ENCODE data around the gene SOWAHA. TPM values are rescaled to one million over a fixed set of nuclear protein-coding genes. Genes with fewer than 3 reads are reported as not detected.
A peak's percentile ranks its signal among the peaks of the same experiment; 100 is the strongest.

Gene SOWAHA
- total RNA-seq, 1 experiment from 2014 or later = 0.20 TPM

DNA sequence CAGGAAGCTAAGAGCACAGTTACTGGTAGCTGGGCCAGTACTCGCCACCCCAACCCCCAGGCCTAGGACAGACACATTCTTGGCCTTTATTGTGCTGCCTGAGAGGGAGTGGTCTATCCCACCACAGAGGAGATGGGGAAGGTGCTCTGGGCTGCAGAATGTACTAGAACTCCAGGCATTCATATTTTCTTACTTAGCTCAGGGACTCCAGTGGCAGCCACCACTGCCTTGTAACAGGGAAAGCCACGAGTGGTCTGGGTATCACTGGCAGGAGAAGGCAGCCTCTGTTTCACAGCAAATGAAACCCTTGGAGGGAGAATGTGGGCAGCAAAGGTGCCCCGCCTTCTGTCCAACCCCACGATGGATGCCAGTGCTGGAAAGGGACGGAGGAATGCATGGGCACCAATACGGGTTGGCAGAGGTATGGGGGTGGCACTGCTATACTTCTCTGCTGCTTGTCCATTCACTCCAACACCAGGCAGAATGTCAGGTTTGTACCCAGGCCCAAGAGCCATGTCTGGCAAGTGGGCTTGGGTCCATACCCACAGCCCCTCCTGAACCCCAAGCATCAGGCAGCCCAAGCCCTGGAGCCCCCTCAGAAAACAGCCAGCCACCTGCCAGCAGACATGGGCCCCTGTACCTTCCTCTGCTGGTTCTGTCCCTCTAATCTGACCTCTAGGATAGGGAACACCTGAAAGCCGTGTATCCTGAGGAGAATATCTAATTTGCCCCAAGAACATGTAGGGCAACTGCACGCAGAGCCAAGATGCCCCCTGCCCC, 40.6 kb upstream of the SOWAHA start:
- Histone ChIP-seq H4K91ac (ENCODE audit: insufficient read length, low read depth, low read length) (no peak overlapping the region), H4K8ac (replicated peaks; ENCODE audit: insufficient read length, low read depth, low read length) (no peak overlapping the region), H2BK120ac (ENCODE audit: low read depth, low read length, poor library complexity, severe bottlenecking) (no peak overlapping the region), H3K9ac (ENCODE audit: extremely low read depth, insufficient read length, low read length) (no peak overlapping the region), H3K79me2 (ENCODE audit: insufficient read depth, low read length) (peaks cover 2% of the 10 kb centered on the region; the same call in 1 of the 2 replicates), H3K23me2 (ENCODE audit: insufficient read length, low read depth, low read length, poor library complexity, severe bottlenecking) (peaks cover 8% of the 10 kb centered on the region), H3K27ac (ENCODE audit: insufficient read length, low read depth, low read length) (no peak overlapping the region), H3K9me3 (ENCODE audit: control insufficient read depth, low read depth, low read length) (no peaks in the 10 kb centered on the region), H2BK12ac (ENCODE audit: insufficient read length, low read depth, low read length) (no peak overlapping the region), H3K14ac (ENCODE audit: insufficient read depth, low read length) (no peak overlapping the region), H4K5ac (ENCODE audit: insufficient read length, low read depth, low read length) (no peak overlapping the region), H3K79me1 (ENCODE audit: insufficient read depth, low read depth, low read length, poor library complexity, severe bottlenecking) (peaks cover 2% of the 10 kb centered on the region), H2BK15ac (ENCODE audit: low read depth, low read length) (no peak overlapping the region), H3K23ac (ENCODE audit: insufficient read length, low read depth, low read length) (no peak overlapping the region), H4K20me1 (ENCODE audit: control insufficient read depth, insufficient read depth, insufficient read length) (no peaks in the 10 kb centered on the region), H3K4me2 (ENCODE audit: insufficient read depth, insufficient read length, low read length) (no peak overlapping the region), H3K4me1 (ENCODE audit: insufficient read depth, low read length) (peaks cover 8% of the 10 kb centered on the region; the same call in 1 of the 2 replicates), H3K18ac (ENCODE audit: insufficient read length, low read depth, low read length) (no peak overlapping the region), H2AK5ac (ENCODE audit: insufficient read length, low read length) (no peak overlapping the region), H2BK5ac (ENCODE audit: insufficient read length, low read length) (no peak overlapping the region), H3K4ac (ENCODE audit: low read depth, low read length) (no peak overlapping the region), H2AFZ (ENCODE audit: low read length) (no peak overlapping the region), H3K56ac (ENCODE audit: insufficient read length, low read depth, low read length) (no peak overlapping the region), H2BK20ac (ENCODE audit: low read depth, low read length, poor library complexity, severe bottlenecking) (no peak overlapping the region), H3K27me3 (ENCODE audit: insufficient read depth, low read length) (peaks cover 3% of the 10 kb centered on the region; the same call in 1 of the 2 replicates), H3T11ph (ENCODE audit: low read length) (no peak overlapping the region)
- WGBS (ENCODE audit: extremely low coverage, insufficient read length, low lambda C conversion rate) = no CpG with 5 or more reads among the region's 8 CpGs
- Mint-ChIP-seq H3K4me3 (no peak overlapping the region), H3K27ac (peak overlapping the region in 1 of 3 experiments; percentile 52; a peak in 2 of 7 replicates), H3K9me3 (no peaks in the 10 kb centered on the region), H3K36me3 (ENCODE audit: insufficient read depth in 1 of 3, low read depth in 3 of 3) (no peaks in the 10 kb centered on the region), H3K27me3 (ENCODE audit: low read depth) (peaks cover 44% of the 10 kb centered on the region), H3K4me1 (peaks cover 25 to 32% of the 10 kb centered on the region in 2 experiments)
- no peak for DNase-seq
- TF ChIP-seq CTCF (conservative IDR thresholded peaks at IDR 0.05) = no peak
